Hepatocyte (in vitro differentiated cells): ENCODE results near the gene TP53I13.

Experiments used
- EZH2 ChIP-seq: fragments of 200-600 bp; sonication (generic); IDR thresholded peaks from 2 replicates; pipeline ENCODE4 v1.6.1; 2016; ENCODE audit warnings: antibody characterized with exemption, mild to moderate bottlenecking, borderline replicate concordance
- EZH2phosphoT487 ChIP-seq: fragments of 200-600 bp; sonication (generic); IDR thresholded peaks from one replicate; pipeline ENCODE4 v1.6.1; 2018; ENCODE audit warnings: antibody characterized with exemption, mild to moderate bottlenecking, low read depth, moderate library complexity; ENCODE audit not compliant: unreplicated experiment, severe bottlenecking
- TF ChIP-seq, protein P1 (sequence below): fragments of 200-600 bp; sonication (generic); IDR thresholded peaks from 2 replicates; pipeline ENCODE4 v1.5.1; 2016; ENCODE audit warnings: antibody characterized with exemption, mild to moderate bottlenecking; ENCODE audit not compliant: poor library complexity

DNA sequence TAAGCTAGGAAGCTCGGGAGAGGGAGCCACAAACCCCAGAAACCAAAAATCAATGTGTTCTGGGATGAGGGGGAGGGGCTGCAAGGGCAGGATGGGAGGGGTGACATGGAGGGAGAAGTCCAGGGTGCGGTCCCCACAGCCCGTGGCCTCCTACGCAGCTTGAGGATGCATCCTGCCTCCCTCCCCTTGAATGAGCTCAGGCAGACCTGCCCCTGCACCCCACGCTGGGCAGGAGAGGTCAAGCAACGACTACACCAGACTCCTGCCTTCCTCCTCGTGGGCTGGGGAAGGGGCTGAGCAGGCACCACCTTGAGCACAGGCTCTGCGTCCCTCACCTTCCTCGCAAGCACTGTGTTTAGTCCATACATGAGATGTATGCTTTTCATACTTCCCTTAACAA, 28.3 kb downstream of the TP53I13 start:
- TF ChIP-seq, protein P1, sequence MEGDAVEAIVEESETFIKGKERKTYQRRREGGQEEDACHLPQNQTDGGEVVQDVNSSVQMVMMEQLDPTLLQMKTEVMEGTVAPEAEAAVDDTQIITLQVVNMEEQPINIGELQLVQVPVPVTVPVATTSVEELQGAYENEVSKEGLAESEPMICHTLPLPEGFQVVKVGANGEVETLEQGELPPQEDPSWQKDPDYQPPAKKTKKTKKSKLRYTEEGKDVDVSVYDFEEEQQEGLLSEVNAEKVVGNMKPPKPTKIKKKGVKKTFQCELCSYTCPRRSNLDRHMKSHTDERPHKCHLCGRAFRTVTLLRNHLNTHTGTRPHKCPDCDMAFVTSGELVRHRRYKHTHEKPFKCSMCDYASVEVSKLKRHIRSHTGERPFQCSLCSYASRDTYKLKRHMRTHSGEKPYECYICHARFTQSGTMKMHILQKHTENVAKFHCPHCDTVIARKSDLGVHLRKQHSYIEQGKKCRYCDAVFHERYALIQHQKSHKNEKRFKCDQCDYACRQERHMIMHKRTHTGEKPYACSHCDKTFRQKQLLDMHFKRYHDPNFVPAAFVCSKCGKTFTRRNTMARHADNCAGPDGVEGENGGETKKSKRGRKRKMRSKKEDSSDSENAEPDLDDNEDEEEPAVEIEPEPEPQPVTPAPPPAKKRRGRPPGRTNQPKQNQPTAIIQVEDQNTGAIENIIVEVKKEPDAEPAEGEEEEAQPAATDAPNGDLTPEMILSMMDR = no peak
- TF ChIP-seq EZH2 = no peak
- TF ChIP-seq EZH2phosphoT487 = no peak
